OCI-M1 (cell line): ENCODE measurements around the gene GPR119.
A peak's percentile ranks its signal among the peaks of the same experiment; 100 is the strongest.

Source experiments
- DNase-seq: peaks from one replicate; lab custom pipeline; 2025; lab: John Stamatoyannopoulos, UW

The GPR119 gene

DNA sequence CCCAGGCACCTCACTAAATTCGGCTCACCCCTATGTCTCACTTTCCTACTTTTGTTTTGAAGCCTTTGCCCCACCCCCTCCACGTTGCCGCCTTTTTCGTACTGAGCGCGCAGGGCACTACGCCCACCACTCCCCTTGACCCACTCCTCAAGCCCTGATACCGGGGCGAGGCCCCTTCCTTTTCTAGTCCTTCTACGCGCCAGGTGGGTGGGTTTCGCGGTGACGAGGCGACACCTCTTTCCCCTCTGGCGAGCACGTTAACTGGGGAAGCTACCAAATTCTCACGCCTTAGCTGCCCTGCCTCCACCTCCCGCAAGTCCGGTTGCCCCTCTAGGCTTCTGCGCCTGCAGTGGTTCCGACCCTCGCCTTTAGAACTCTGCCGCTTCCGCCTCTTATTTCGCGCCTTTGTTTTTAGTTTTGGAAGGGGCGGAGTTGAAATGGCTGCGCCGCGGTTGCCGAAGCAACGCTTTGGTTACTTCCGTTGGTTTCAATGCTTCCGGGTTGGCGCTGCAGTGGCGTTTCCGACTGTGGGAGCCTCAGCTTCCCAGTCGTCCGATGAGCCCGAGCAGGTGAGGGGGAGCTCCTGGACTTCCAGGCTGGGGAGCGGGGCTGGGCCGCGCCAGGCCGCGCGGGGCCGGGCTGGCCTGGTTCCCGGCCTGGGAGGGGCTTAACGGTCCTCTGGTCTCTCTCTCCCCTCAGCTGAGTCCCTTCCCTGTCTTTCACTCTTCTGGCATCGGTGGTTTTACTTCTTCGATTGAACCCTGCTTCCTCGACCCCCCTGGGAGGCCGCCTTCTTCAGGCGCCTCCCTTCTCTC, 45.9 kb downstream of the GPR119 start, which contains the start of gene SLC25A14:
SLC25A14 (plus strand) TSS at position 512 of the 815 bp plus-strand sequence. CDS start 360 bp downstream, outside the sequence.
- DNase-seq = peak; percentile 83

DNA sequence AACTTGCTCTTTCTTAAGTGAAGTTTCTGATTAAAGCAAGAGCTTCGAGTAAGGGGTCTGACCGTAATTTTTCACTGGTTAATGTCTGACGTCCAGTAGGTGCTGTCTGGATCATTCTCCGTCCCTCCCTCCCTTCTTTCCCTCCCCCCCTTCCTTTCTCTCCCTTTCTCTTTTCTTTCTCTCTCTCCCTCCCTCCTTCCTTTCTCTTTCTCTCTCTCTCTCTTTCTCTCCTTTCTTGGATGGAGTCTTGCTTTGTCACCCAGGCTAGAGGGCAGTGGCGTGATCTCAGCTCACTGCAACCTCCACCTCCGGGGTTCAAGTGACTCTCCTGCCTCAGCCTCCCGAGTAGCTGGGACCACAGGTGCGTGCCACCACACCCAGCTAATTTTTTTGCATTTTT, 46.6 kb downstream of the GPR119 start:
- peak; percentile 11 for DNase-seq

DNA sequence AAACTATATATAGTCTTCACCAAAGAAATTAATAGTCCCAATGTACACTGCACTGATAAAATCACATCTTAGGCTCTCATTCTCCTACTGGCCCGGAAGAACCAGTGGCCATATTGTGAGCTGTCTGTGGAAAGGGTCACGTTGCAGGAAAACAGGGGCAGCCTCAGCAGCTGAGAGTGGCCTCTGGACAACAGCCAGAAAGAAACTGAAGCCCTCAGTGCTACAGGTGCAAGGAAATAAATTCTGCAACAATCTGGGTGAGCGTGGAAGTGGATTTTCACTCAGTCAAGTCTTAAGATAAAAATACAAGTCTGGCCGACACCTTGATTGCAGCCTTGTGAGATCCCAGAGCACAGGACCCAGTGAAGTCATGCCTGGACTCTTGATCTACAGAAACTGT, 48.9 kb downstream of the GPR119 start:
- DNase-seq = no peak
